DND-41 (cell line): Measurements from ENCODE around the gene PCSK1N.

Experiments
- CTCF ChIP-seq: IDR thresholded peaks from 2 replicates; pipeline ENCODE4 v1.5.1; 2012; ENCODE audit warnings: borderline replicate concordance, low read length, moderate library complexity, mild to moderate bottlenecking; ENCODE audit not compliant: poor library complexity, severe bottlenecking; ENCODE audit errors: extremely low read depth
- EZH2 ChIP-seq: IDR thresholded peaks from 3 replicates; pipeline ENCODE4 v1.6.1; 2012; ENCODE audit warnings: borderline replicate concordance, low read depth, mild to moderate bottlenecking, moderate library complexity, low read length, inconsistent platforms; ENCODE audit not compliant: severe bottlenecking

GRCh38 chrX:48791063-48791820, 44.2 kb downstream of the PCSK1N start:
- TF ChIP-seq CTCF (no peak), EZH2 (no peak)
